CD4-positive, alpha-beta T cell (primary cell): ENCODE measurements around the gene LIPK. TPM values are rescaled to one million over a fixed set of nuclear protein-coding genes. Genes with fewer than 3 reads are reported as not detected.

ENCODE experiments used
- ATAC-seq: fragments of 200-7000 bp; cut with Tn5 transposase; one replicate; pipeline ENCODE4 v1.10.0; 2022; ENCODE audit warnings: mild to moderate bottlenecking; ENCODE audit not compliant: poor library complexity
- CTCF ChIA-PET: fragments of 350-600 bp; sonication (Branson Sonifier 250); formaldehyde crosslinking; loops from one replicate; lab custom pipeline; 2021; ENCODE audit warnings: antibody characterized with exemption, inconsistent platforms; lab: Charles Lee
- POLR2A ChIA-PET: fragments of 350-600 bp; sonication (Branson Sonifier 250); formaldehyde crosslinking; loops from one replicate; lab custom pipeline; 2021; ENCODE audit warnings: antibody characterized with exemption, inconsistent platforms; lab: Charles Lee
- DNase-seq, 14 experiments: peaks; one replicate each; pipeline ENCODE4 v3.0.0-alpha.2; 2013 to 2020; ENCODE audit warnings: mixed read lengths in 2 of 14
- H3K27ac ChIP-seq, 2 donors: one replicate each; pipeline versions ENCODE4 v1.5.1 to v1.7.0; 2013; ENCODE audit warnings: low read length in 2 of 2, low read depth in 1 of 2, mild to moderate bottlenecking in 1 of 2
- H3K27me3 ChIP-seq, 2 experiments: 1 replicate in 1 of 2; 2 replicates in 1 of 2; pipeline versions ENCODE4 v1.6.1 to v1.7.0; 2013; ENCODE audit warnings: low read length in 2 of 2, control low read depth in 1 of 2, mild to moderate bottlenecking in 1 of 2, moderate library complexity in 1 of 2; ENCODE audit not compliant: insufficient read depth in 2 of 2, control insufficient read depth in 1 of 2
- H3K36me3 ChIP-seq: one replicate; pipeline ENCODE4 v1.6.1; 2013; ENCODE audit warnings: low read length, control low read depth; ENCODE audit not compliant: insufficient read depth
- H3K4me1 ChIP-seq: one replicate; pipeline ENCODE4 v1.6.1; 2013; ENCODE audit warnings: low read length, control low read depth; ENCODE audit not compliant: insufficient read depth
- H3K4me3 ChIP-seq: one replicate; pipeline ENCODE4 v1.5.1; 2013; ENCODE audit warnings: mild to moderate bottlenecking, low read length, moderate library complexity
- H3K9me3 ChIP-seq, 2 experiments: 1 replicate in 1 of 2; 2 replicates in 1 of 2; pipeline versions ENCODE4 v1.6.1 to v1.7.0; 2013; ENCODE audit warnings: low read length in 2 of 2, mild to moderate bottlenecking in 2 of 2, control low read depth in 1 of 2, moderate library complexity in 1 of 2; ENCODE audit not compliant: control insufficient read depth in 1 of 2, insufficient read depth in 1 of 2
- H3K27ac Mint-ChIP-seq: one replicate; pipeline ENCODE4 v1.8.0; 2020; ENCODE audit warnings: mixed read lengths
- H3K27me3 Mint-ChIP-seq: one replicate; pipeline ENCODE4 v1.8.0; 2021; ENCODE audit warnings: mixed read lengths
- H3K36me3 Mint-ChIP-seq: one replicate; pipeline ENCODE4 v1.8.0; 2021; ENCODE audit warnings: low read depth, mixed read lengths
- H3K4me1 Mint-ChIP-seq: one replicate; pipeline ENCODE4 v1.8.0; 2021; ENCODE audit warnings: low read depth, mixed read lengths
- H3K4me3 Mint-ChIP-seq: one replicate; pipeline ENCODE4 v1.8.0; 2020; ENCODE audit warnings: mild to moderate bottlenecking, mixed read lengths
- H3K9me3 Mint-ChIP-seq: one replicate; pipeline ENCODE4 v1.8.0; 2020; ENCODE audit warnings: mixed read lengths
- intact Hi-C, 2 experiments: fragments of 100-400 bp; cut with DNase I in 1 of 2; cut with micrococcal nuclease in 1 of 2; formaldehyde crosslinking; loops; one replicate each; pipeline versions ENCODE4 v1.15.1 to v1.9.0; 2023 to 2025; cut with DNase I, micrococcal nuclease
- polyA plus RNA-seq, 2 donors: library from polyadenylated mRNA; unstranded; fragments of 120-200 nt; gene quantifications; one replicate each; pipeline ENCODE4 v1.2.1, GENCODE V29; 2013
- total RNA-seq, 174 experiments: library from RNA in 2 of 174; stranded (reverse) in 2 of 174; gene quantifications; one replicate each; pipeline ENCODE4 v1.2.3 and lab custom pipeline; 2021 to 2026
- TF ChIP-seq, protein P1 (sequence below): fragments of 200-600 bp; IDR thresholded peaks from one replicate; pipeline ENCODE4 v1.8.0; 2022; ENCODE audit warnings: antibody characterized with exemption, mild to moderate bottlenecking

The LIPK gene, protein sequence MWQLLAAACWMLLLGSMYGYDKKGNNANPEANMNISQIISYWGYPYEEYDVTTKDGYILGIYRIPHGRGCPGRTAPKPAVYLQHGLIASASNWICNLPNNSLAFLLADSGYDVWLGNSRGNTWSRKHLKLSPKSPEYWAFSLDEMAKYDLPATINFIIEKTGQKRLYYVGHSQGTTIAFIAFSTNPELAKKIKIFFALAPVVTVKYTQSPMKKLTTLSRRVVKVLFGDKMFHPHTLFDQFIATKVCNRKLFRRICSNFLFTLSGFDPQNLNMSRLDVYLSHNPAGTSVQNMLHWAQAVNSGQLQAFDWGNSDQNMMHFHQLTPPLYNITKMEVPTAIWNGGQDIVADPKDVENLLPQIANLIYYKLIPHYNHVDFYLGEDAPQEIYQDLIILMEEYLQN
- total RNA-seq, result not detected
- not detected for polyA plus RNA-seq (2013, experiment 1 of 2)
- not detected for polyA plus RNA-seq (2013, experiment 2 of 2)
- total RNA-seq (lab: John Stamatoyannopoulos, UW), result 0 to 0.11 (median 0) reads per million in 172 experiments

DNA sequence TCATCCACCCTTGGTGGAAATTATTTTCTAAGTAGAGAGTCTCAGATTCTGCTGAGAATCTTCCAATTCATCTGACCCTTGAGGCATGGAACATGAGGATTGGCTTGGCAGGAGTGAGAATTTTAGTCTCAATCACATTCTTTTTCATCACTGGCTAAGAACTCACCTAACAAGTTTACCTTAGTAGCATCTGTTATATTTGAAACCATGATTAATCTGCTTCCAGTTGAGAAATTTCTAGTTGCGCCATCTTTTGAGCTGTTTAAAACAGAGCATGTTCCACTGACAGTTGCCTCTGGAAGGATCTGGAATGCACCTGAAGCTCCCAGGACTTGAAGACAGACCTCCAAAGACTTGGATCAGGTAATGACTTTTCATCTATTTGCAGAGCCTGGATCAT lies at the start of gene LIPK:
LIPK (plus strand) TSS at position 292 of the 400 bp plus-strand sequence. CDS start 18,295 bp downstream, outside the sequence.
- Mint-ChIP-seq H3K36me3 (no peaks in the 10 kb centered on the region), H3K4me1 (no peaks in the 10 kb centered on the region), H3K27me3 (no peaks in the 10 kb centered on the region), H3K9me3 (no peaks in the 10 kb centered on the region), H3K4me3 (no peak within 1 kb of the TSS), H3K27ac (no peak within 1 kb of the TSS)
- no peak within 1 kb of the TSS for H3K4me3 ChIP-seq
- H3K27me3 ChIP-seq, result no peaks in the 10 kb centered on the region
- no peaks in the 10 kb centered on the region for H3K4me1 ChIP-seq
- intact Hi-C loops, result no loop called here
- ChIA-PET POLR2A (no interaction called here), CTCF (no interaction called here)
- H3K36me3 ChIP-seq, result no peaks in the 10 kb centered on the region
- DNase-seq (no peak), ATAC-seq (no peak)
- TF ChIP-seq, protein P1, sequence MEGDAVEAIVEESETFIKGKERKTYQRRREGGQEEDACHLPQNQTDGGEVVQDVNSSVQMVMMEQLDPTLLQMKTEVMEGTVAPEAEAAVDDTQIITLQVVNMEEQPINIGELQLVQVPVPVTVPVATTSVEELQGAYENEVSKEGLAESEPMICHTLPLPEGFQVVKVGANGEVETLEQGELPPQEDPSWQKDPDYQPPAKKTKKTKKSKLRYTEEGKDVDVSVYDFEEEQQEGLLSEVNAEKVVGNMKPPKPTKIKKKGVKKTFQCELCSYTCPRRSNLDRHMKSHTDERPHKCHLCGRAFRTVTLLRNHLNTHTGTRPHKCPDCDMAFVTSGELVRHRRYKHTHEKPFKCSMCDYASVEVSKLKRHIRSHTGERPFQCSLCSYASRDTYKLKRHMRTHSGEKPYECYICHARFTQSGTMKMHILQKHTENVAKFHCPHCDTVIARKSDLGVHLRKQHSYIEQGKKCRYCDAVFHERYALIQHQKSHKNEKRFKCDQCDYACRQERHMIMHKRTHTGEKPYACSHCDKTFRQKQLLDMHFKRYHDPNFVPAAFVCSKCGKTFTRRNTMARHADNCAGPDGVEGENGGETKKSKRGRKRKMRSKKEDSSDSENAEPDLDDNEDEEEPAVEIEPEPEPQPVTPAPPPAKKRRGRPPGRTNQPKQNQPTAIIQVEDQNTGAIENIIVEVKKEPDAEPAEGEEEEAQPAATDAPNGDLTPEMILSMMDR, result no peak
- no peak within 1 kb of the TSS for H3K27ac ChIP-seq
- H3K9me3 ChIP-seq, result no peaks in the 10 kb centered on the region

DNA sequence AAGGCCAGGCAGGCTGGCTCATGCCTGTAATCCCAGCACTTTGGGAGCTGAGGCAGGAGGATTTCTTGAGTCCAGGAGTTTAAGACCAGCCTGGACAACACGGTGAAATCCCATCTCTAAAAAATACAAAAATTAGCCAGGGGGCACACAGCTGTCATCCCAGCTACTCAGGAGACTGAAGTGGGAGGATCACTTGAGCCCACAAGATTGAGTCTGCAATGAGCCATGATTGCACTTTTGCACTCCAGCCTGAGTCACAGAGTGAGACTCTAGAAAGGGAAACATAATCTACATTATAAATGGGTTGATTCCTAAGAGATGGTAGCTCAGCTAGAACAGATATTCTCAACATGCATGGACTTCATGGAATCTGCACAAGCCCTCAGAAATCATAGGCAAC lies 48.1 kb upstream of the LIPK start:
- intact Hi-C loops, result no loop called here
- no peaks in the 10 kb centered on the region for H3K36me3 Mint-ChIP-seq
- ChIA-PET CTCF (no interaction called here), POLR2A (no interaction called here)
- DNase-seq (no peak), ATAC-seq (no peak)
- no peaks in the 10 kb centered on the region for H3K9me3 Mint-ChIP-seq
- no peak overlapping the region for H3K4me3 Mint-ChIP-seq
- TF ChIP-seq, protein P1, result no peak
- Histone ChIP-seq H3K9me3 (no peaks in the 10 kb centered on the region), H3K36me3 (no peaks in the 10 kb centered on the region), H3K4me1 (no peaks in the 10 kb centered on the region), H3K27ac (no peak overlapping the region), H3K27me3 (no peaks in the 10 kb centered on the region), H3K4me3 (no peak overlapping the region)
- H3K27me3 Mint-ChIP-seq, result no peaks in the 10 kb centered on the region
- H3K27ac Mint-ChIP-seq, result no peak overlapping the region
- no peaks in the 10 kb centered on the region for H3K4me1 Mint-ChIP-seq

DNA sequence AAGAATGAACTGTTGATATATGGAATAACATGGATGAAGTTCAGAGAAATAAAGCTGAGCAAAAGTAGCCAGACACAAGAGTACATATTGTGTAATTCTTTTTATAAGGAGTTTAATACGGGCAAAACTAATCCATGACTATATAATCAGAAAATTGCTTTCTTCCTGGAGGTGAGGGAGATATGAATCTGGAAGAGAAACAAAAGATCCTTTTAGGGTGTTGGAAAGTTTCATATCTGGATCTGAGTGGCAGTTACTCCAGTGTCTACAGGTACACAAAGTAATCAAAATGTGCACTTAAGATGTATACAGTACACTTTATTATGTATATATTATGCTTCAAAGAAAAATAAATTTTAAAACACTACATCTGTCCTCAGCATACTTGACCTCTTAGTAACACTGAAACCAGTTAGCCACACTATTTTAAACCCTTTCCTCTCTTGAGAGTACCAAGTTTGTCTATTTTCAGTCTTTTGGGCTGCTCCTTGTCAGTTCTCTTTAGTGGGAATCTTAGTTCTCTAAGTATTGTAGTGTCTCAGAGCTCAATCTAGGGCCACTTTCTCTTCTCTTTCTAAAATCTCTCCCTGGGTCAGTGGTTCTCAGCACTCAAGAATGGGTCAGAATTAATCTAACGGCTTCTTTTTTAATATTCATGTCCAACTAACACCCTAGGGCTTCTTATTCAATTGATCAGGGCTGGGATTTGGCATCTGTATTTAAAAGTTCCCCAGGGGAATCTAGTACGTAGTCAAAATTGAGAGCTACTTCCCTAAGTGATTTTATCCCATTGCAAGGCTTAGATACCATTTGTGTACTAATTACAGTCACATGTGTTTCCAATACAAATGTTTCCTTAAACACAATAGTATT lies 46.1 kb upstream of the LIPK start:
- Histone ChIP-seq H3K4me3 (no peak overlapping the region), H3K9me3 (no peaks in the 10 kb centered on the region), H3K4me1 (no peaks in the 10 kb centered on the region), H3K36me3 (no peaks in the 10 kb centered on the region), H3K27me3 (no peaks in the 10 kb centered on the region), H3K27ac (no peak overlapping the region)
- ATAC-seq, result no peak
- H3K36me3 Mint-ChIP-seq, result no peaks in the 10 kb centered on the region
- TF ChIP-seq, protein P1, result no peak
- H3K9me3 Mint-ChIP-seq, result no peaks in the 10 kb centered on the region
- intact Hi-C loops, result no loop called here
- H3K27ac Mint-ChIP-seq, result no peak overlapping the region
- H3K27me3 Mint-ChIP-seq, result no peaks in the 10 kb centered on the region
- no peak for DNase-seq
- H3K4me1 Mint-ChIP-seq, result no peaks in the 10 kb centered on the region
- CTCF ChIA-PET, result interaction anchor here (0.6 kb wide), 1 partner anchor 1046 kb away, joined by 4 read pairs; no protein-coding TSS in a partner anchor
- no peak overlapping the region for H3K4me3 Mint-ChIP-seq
- POLR2A ChIA-PET, result no interaction called here
